HepG2 (cell line): Measurements from ENCODE around the gene LRRC73. TPM values are rescaled to one million over a fixed set of nuclear protein-coding genes. Genes with fewer than 3 reads are reported as not detected.

Source experiments
- ATF7-NPFF ChIP-seq: sonication (generic); formaldehyde crosslinking; IDR thresholded peaks from 2 replicates; pipeline ENCODE4 v1.8.1; 2023; ENCODE audit warnings: mild to moderate bottlenecking, low read depth, missing genetic modification reagents, moderate library complexity
- BRD4 ChIP-seq: sonication (generic); formaldehyde crosslinking; IDR thresholded peaks from 2 replicates; pipeline ENCODE4 v1.4.0; 2020; ENCODE audit warnings: missing genetic modification reagents
- HOXA5 ChIP-seq: sonication (generic); formaldehyde crosslinking; IDR thresholded peaks from 2 replicates; pipeline ENCODE4 v1.4.0; 2020; ENCODE audit warnings: missing genetic modification reagents
- JARID2 ChIP-seq: sonication (generic); formaldehyde crosslinking; IDR thresholded peaks from 2 replicates; pipeline ENCODE4 v1.8.1; 2023; ENCODE audit warnings: missing genetic modification reagents, inconsistent platforms; ENCODE audit not compliant: insufficient replicate concordance
- KLF12 ChIP-seq: sonication (generic); formaldehyde crosslinking; IDR thresholded peaks from 2 replicates; pipeline ENCODE4 v1.4.0; 2020; ENCODE audit warnings: missing genetic modification reagents, borderline replicate concordance
- NR2F2 ChIP-seq: IDR thresholded peaks from 2 replicates; pipeline ENCODE4 v1.6.1; 2012; ENCODE audit warnings: low read depth, inconsistent platforms, borderline replicate concordance
- STAT5B ChIP-seq: sonication (generic); formaldehyde crosslinking; IDR thresholded peaks from 2 replicates; pipeline ENCODE4 v1.4.0; 2020; ENCODE audit warnings: missing genetic modification reagents
- ZFP82 ChIP-seq: sonication (generic); formaldehyde crosslinking; IDR thresholded peaks from 2 replicates; pipeline ENCODE4 v1.5.1; 2020; ENCODE audit warnings: mild to moderate bottlenecking, missing genetic modification reagents, borderline replicate concordance
- ZNF225 ChIP-seq: sonication (generic); formaldehyde crosslinking; IDR thresholded peaks from 2 replicates; pipeline ENCODE4 v1.4.0; 2020; ENCODE audit warnings: mild to moderate bottlenecking, missing genetic modification reagents
- ZNF256 ChIP-seq: sonication (generic); formaldehyde crosslinking; conservative IDR thresholded peaks from 2 replicates; pipeline ENCODE4 v1.4.0; 2020; ENCODE audit warnings: missing genetic modification reagents
- ZNF850 ChIP-seq: sonication (generic); formaldehyde crosslinking; conservative IDR thresholded peaks from 2 replicates; pipeline ENCODE4 v1.9.0; 2021; ENCODE audit warnings: mild to moderate bottlenecking, missing genetic modification reagents
- polyA plus RNA-seq, 8 experiments: library from polyadenylated mRNA; depleted of rRNA in 3 of 8; stranded (reverse) in 7 of 8; unstranded in 1 of 8; fragments of >200 nt; fragmentation: Illumina TruSeq in 4 of 8; extraction: Trizol in 4 of 8; gene quantifications; 2 replicates each; pipeline versions ENCODE4 v1.2.1 to v1.2.3, GENCODE V29; 2011 to 2016; ENCODE audit warnings: low read depth in 4 of 8, missing spikeins in 1 of 8, mixed read lengths in 1 of 8; ENCODE audit not compliant: insufficient read depth in 1 of 8
- total RNA-seq, 5 experiments: library from RNA; depleted of rRNA; stranded (reverse); fragments of >200 nt; fragmentation: Illumina TruSeq; extraction: Trizol; gene quantifications; 2 replicates each; pipeline ENCODE4 v1.2.3, GENCODE V29; 2016; ENCODE audit warnings: low read depth in 1 of 5
- TF ChIP-seq, protein P1 (sequence below): sonication (generic); formaldehyde crosslinking; IDR thresholded peaks from 2 replicates; pipeline ENCODE4 v1.4.0; 2020; ENCODE audit warnings: missing genetic modification reagents
- TF ChIP-seq, protein P2 (sequence below): sonication (generic); formaldehyde crosslinking; IDR thresholded peaks from 2 replicates; pipeline ENCODE4 v1.4.0; 2020; ENCODE audit warnings: missing genetic modification reagents
- TF ChIP-seq, protein P3 (sequence below): IDR thresholded peaks from 2 replicates; pipeline ENCODE4 v1.6.1; 2016; ENCODE audit warnings: low read depth, borderline replicate concordance
- TF ChIP-seq, protein P4 (sequence below): sonication (generic); formaldehyde crosslinking; IDR thresholded peaks from 2 replicates; pipeline ENCODE4 v1.4.0; 2020; ENCODE audit warnings: missing genetic modification reagents, borderline replicate concordance
- TF ChIP-seq, protein P5 (sequence below): sonication (generic); formaldehyde crosslinking; IDR thresholded peaks from 2 replicates; pipeline ENCODE4 v1.8.1; 2023; ENCODE audit warnings: mild to moderate bottlenecking, missing genetic modification reagents

Gene LRRC73
- total and polyA plus RNA-seq, 2 of the 13 experiments (the other 11 are each of a cell fraction or from before 2014, with no cell fraction given): 0.11 to 0.12 TPM

DNA sequence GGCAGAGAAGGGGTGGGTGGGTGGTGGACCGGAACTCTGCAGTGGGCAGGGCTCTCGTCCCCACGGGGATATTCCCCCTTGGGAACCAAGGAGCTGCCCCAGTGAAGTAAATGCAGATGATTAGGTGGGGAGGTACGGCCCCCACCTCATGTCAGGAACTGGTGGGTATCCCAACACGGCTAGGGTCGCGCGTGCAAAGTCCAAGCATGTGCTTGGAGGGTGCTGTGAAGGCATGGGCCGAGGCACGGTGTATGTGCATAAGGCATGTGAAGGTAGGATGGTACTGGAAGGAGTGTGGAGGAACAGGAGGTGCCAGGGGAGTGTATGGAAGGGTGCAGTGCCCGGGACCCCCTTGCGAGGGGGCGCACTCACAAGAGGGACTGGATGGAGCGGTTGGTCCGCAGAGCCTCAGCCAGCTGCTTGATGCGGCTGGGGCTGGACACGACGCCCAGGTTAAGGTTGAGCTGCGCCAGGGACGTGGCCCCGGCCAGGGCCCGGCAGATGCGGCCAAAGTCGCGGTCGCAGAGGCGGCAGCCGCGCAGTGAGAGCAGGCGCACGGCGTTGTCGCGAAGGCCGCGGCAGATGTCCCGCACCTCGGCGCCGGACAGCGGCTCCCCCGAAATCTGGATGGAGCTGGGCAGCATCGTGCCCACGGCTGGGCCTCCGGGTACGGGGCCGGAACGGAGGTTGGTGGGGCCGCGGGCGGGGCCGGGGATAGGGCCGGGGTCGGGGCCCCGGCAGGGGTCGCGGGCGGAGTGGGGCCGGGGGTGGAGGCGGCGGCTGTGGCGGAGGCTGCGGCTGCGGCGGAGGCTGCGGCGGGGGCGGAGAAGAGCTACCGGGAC, 783 bp downstream of the LRRC73 start (continued):
- TF ChIP-seq JARID2 (no peak), HOXA5 (CRISPR knock-in tag) (no peak), NR2F2 (no peak), ZNF225 (CRISPR knock-in tag) (peak; percentile 66; the same call in 1 of the 2 replicates), ZNF256 (no peak), STAT5B (CRISPR knock-in tag) (0 out of 2 replicates have a peak, but pooled peaks have one; percentile 25), ZFP82 (CRISPR knock-in tag) (0 out of 2 replicates have a peak, but pooled peaks have one; percentile 47), KLF12 (CRISPR knock-in tag) (no peak), BRD4 (CRISPR knock-in tag) (no peak), ATF7-NPFF (CRISPR knock-in tag) (peak; percentile 81), ZNF850 (no peak)
- TF ChIP-seq, protein P1, sequence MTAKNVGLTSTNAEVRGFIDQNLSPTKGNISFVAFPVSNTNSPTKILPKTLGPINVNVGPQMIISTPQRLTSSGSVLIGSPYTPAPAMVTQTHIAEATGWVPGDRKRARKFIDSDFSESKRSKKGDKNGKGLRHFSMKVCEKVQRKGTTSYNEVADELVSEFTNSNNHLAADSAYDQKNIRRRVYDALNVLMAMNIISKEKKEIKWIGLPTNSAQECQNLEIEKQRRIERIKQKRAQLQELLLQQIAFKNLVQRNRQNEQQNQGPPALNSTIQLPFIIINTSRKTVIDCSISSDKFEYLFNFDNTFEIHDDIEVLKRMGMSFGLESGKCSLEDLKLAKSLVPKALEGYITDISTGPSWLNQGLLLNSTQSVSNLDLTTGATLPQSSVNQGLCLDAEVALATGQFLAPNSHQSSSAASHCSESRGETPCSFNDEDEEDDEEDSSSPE (CRISPR knock-in tag): no peak
- TF ChIP-seq, protein P2, sequence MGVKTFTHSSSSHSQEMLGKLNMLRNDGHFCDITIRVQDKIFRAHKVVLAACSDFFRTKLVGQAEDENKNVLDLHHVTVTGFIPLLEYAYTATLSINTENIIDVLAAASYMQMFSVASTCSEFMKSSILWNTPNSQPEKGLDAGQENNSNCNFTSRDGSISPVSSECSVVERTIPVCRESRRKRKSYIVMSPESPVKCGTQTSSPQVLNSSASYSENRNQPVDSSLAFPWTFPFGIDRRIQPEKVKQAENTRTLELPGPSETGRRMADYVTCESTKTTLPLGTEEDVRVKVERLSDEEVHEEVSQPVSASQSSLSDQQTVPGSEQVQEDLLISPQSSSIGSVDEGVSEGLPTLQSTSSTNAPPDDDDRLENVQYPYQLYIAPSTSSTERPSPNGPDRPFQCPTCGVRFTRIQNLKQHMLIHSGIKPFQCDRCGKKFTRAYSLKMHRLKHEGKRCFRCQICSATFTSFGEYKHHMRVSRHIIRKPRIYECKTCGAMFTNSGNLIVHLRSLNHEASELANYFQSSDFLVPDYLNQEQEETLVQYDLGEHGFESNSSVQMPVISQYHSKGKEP (CRISPR knock-in tag): no peak
- TF ChIP-seq, protein P3, sequence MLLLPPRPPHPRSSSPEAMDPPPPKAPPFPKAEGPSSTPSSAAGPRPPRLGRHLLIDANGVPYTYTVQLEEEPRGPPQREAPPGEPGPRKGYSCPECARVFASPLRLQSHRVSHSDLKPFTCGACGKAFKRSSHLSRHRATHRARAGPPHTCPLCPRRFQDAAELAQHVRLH (CRISPR knock-in tag): peak; percentile 81; the same call in 1 of the 2 replicates
- TF ChIP-seq, protein P4, sequence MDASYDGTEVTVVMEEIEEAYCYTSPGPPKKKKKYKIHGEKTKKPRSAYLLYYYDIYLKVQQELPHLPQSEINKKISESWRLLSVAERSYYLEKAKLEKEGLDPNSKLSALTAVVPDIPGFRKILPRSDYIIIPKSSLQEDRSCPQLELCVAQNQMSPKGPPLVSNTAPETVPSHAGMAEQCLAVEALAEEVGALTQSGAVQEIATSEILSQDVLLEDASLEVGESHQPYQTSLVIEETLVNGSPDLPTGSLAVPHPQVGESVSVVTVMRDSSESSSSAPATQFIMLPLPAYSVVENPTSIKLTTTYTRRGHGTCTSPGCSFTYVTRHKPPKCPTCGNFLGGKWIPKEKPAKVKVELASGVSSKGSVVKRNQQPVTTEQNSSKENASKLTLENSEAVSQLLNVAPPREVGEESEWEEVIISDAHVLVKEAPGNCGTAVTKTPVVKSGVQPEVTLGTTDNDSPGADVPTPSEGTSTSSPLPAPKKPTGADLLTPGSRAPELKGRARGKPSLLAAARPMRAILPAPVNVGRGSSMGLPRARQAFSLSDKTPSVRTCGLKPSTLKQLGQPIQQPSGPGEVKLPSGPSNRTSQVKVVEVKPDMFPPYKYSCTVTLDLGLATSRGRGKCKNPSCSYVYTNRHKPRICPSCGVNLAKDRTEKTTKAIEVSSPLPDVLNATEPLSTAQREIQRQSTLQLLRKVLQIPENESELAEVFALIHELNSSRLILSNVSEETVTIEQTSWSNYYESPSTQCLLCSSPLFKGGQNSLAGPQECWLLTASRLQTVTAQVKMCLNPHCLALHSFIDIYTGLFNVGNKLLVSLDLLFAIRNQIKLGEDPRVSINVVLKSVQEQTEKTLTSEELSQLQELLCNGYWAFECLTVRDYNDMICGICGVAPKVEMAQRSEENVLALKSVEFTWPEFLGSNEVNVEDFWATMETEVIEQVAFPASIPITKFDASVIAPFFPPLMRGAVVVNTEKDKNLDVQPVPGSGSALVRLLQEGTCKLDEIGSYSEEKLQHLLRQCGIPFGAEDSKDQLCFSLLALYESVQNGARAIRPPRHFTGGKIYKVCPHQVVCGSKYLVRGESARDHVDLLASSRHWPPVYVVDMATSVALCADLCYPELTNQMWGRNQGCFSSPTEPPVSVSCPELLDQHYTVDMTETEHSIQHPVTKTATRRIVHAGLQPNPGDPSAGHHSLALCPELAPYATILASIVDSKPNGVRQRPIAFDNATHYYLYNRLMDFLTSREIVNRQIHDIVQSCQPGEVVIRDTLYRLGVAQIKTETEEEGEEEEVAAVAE (CRISPR knock-in tag): no peak; the same call in 1 of the 2 replicates
- TF ChIP-seq, protein P5, sequence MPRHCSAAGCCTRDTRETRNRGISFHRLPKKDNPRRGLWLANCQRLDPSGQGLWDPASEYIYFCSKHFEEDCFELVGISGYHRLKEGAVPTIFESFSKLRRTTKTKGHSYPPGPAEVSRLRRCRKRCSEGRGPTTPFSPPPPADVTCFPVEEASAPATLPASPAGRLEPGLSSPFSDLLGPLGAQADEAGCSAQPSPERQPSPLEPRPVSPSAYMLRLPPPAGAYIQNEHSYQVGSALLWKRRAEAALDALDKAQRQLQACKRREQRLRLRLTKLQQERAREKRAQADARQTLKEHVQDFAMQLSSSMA: 0 out of 2 replicates have a peak, but pooled peaks have one; percentile 43
